Measurements from ENCODE around the gene KRT2. TPM values are rescaled to one million over a fixed set of nuclear protein-coding genes. Genes with fewer than 3 reads are reported as not detected.

KRT2 gene
- total RNA-seq, 1 donor from 2014 or later = not detected

DNA sequence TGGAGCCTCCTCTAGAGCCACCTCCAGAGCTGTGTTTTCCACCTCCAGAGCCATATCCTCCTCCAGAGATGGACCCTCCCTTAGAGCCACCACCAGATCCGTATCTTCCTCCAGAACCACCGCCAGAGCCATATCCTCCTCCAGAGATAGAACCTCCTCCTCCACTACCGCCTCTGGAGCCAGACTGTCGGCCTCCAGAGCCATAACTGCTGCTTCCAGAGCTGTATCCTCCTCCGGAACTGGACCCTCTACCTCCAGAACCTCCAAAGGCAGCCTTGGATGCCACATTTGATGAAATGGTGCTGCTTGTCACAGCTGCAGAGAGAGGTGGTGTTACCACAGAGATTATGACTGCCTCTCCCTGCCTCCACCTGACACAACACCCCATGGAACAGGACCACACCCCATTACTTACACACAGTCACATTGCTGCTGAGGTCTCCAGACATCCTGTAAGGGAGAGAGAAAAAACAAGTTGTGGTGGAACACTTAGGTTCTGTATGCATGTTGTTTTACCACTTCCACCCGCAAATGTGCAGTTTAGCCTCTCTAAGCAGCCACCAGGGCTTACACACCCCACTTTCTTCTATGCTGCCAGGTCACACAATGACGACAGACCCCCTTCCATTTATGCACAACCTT lies 6.8 kb downstream of the KRT2 start:
- no peaks in the 10 kb centered on the region for H3K9me3 Mint-ChIP-seq (ENCODE audit: unreplicated experiment)
- no peak overlapping the region for H3K4me3 Mint-ChIP-seq (ENCODE audit: unreplicated experiment)
- H3K36me3 Mint-ChIP-seq (ENCODE audit: unreplicated experiment) = no peaks in the 10 kb centered on the region
- H3K27ac Mint-ChIP-seq (ENCODE audit: unreplicated experiment) = no peak overlapping the region
- peak; percentile 76 for DNase-seq (ENCODE audit: extremely low spot score, unreplicated experiment)
- no peaks in the 10 kb centered on the region for H3K4me1 Mint-ChIP-seq (ENCODE audit: unreplicated experiment)
- TF ChIP-seq, protein P1, sequence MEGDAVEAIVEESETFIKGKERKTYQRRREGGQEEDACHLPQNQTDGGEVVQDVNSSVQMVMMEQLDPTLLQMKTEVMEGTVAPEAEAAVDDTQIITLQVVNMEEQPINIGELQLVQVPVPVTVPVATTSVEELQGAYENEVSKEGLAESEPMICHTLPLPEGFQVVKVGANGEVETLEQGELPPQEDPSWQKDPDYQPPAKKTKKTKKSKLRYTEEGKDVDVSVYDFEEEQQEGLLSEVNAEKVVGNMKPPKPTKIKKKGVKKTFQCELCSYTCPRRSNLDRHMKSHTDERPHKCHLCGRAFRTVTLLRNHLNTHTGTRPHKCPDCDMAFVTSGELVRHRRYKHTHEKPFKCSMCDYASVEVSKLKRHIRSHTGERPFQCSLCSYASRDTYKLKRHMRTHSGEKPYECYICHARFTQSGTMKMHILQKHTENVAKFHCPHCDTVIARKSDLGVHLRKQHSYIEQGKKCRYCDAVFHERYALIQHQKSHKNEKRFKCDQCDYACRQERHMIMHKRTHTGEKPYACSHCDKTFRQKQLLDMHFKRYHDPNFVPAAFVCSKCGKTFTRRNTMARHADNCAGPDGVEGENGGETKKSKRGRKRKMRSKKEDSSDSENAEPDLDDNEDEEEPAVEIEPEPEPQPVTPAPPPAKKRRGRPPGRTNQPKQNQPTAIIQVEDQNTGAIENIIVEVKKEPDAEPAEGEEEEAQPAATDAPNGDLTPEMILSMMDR (IDR thresholded peaks at IDR 0.05) = no peak
- H3K27me3 Mint-ChIP-seq (ENCODE audit: unreplicated experiment) = peaks cover 56% of the 10 kb centered on the region

DNA sequence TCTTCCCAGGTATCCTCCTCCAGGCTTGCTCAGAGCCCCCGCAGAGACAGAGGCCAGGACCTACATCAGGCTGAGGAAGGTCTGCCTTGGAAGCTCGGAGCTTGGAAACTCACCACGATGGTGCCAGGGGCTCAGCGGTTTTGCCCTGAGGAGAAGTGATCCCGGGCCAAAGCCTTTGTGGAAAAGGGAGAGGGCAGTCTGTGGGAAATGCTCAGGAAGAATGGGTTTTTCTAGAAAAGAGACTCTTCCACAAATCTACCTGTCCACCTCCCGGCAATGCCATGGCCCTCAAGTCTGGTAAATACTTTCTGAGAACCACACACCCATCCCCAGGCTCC lies 8.0 kb downstream of the KRT2 start:
- DNase-seq (ENCODE audit: extremely low spot score, unreplicated experiment) = peak; percentile 77
- Mint-ChIP-seq H3K27me3 (ENCODE audit: unreplicated experiment) (peaks cover 55% of the 10 kb centered on the region), H3K36me3 (ENCODE audit: unreplicated experiment) (no peaks in the 10 kb centered on the region), H3K4me1 (ENCODE audit: unreplicated experiment) (no peaks in the 10 kb centered on the region), H3K27ac (ENCODE audit: unreplicated experiment) (no peak overlapping the region), H3K4me3 (ENCODE audit: unreplicated experiment) (no peak overlapping the region), H3K9me3 (ENCODE audit: unreplicated experiment) (no peaks in the 10 kb centered on the region)
- TF ChIP-seq, protein P1 (IDR thresholded peaks at IDR 0.05) = no peak

DNA sequence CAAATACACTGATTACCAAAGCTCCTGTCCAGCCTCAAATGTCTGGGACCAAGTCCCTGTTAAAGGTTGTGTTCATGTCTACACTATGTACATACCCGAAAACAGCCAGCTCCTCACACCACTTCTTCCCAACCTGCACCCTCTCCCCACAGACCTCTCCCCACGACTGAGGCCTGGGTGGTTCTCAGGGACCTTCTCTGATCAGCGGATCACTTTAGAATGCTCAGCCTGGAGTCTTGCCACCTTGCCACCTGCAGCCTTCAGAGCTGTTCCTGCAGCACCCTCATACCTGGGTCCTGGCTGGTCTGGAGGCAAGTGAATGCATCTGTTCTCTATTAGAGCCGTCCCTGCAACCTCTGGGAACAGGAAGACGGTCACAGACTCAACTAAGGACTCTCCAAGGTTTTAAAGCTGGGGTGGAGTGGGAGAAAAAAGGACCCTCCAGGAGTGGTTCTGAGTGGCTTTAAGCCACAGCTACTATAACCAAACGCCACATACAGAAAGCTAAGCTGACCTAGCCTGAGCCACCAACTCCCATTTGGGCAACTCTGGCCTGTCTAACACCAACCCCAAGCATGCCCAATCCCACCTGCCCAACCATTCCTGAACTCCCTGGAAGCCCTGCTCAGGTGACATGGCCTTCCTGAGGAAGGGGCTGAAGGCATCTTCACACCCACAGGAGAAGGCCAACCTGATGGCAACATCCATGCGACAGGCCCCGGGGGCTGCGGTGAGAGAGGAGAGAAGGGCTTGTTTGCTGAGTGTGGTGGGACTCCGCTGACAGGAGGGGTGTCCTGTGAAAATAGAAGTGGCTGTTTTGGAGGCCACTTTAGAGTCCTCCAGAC lies 8.6 kb downstream of the KRT2 start:
- H3K9me3 Mint-ChIP-seq (ENCODE audit: unreplicated experiment) = no peaks in the 10 kb centered on the region
- no peak overlapping the region for H3K4me3 Mint-ChIP-seq (ENCODE audit: unreplicated experiment)
- no peaks in the 10 kb centered on the region for H3K36me3 Mint-ChIP-seq (ENCODE audit: unreplicated experiment)
- no peaks in the 10 kb centered on the region for H3K4me1 Mint-ChIP-seq (ENCODE audit: unreplicated experiment)
- peak; percentile 73 for DNase-seq (ENCODE audit: extremely low spot score, unreplicated experiment)
- no peak overlapping the region for H3K27ac Mint-ChIP-seq (ENCODE audit: unreplicated experiment)
- TF ChIP-seq, protein P1 (IDR thresholded peaks at IDR 0.05) = no peak
- peaks cover 60% of the 10 kb centered on the region for H3K27me3 Mint-ChIP-seq (ENCODE audit: unreplicated experiment)

DNA sequence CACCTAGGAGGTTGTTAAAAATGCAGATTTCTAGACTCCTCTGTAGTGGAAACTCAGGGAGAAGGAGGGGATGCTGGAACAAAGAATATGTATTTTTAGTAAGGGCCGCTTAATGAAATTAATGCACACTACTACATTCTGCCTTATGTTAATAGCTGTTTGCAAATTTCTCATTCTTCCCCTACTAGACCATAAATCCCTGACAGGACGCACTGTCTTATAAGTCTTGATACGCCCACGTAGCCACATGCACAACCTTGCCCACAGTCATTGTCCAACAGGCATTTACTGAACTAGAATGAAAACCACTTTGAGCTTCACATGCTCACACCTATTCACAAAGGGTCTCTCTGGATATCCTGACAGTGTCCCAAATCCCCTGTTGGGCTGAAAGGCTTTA lies 10.5 kb downstream of the KRT2 start:
- Mint-ChIP-seq H3K27me3 (ENCODE audit: unreplicated experiment) (peaks cover 69% of the 10 kb centered on the region), H3K27ac (ENCODE audit: unreplicated experiment) (no peak overlapping the region), H3K4me1 (ENCODE audit: unreplicated experiment) (no peaks in the 10 kb centered on the region), H3K9me3 (ENCODE audit: unreplicated experiment) (no peaks in the 10 kb centered on the region), H3K36me3 (ENCODE audit: unreplicated experiment) (no peaks in the 10 kb centered on the region), H3K4me3 (ENCODE audit: unreplicated experiment) (no peak overlapping the region)
- TF ChIP-seq, protein P1 (IDR thresholded peaks at IDR 0.05) = no peak
- peak; percentile 34 for DNase-seq (ENCODE audit: extremely low spot score, unreplicated experiment)

DNA sequence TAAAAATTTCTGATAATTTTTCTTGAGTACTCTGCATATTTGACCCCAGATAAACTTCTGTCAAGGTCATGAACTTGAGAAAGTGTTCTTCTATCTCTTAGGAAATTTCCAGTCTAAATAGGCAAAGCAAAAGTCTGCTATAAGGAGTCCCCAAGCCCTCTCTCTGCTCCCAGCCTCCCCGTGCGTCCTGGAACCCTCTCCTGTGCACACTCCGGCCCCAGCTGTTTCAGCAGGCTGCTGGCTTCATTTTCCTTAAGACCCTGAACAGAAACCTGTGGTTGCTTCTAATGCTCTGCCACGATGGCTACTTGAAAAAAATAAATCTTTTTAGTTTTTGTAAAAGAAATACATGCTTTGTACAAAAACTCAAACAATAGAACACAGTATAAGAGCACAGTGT lies 14.7 kb downstream of the KRT2 start:
- Mint-ChIP-seq H3K27me3 (ENCODE audit: unreplicated experiment) (peaks cover 59% of the 10 kb centered on the region), H3K4me1 (ENCODE audit: unreplicated experiment) (no peaks in the 10 kb centered on the region), H3K4me3 (ENCODE audit: unreplicated experiment) (no peak overlapping the region), H3K9me3 (ENCODE audit: unreplicated experiment) (no peaks in the 10 kb centered on the region), H3K36me3 (ENCODE audit: unreplicated experiment) (no peaks in the 10 kb centered on the region), H3K27ac (ENCODE audit: unreplicated experiment) (no peak overlapping the region)
- TF ChIP-seq, protein P1 (IDR thresholded peaks at IDR 0.05) = no peak
- DNase-seq (ENCODE audit: extremely low spot score, unreplicated experiment) = peak; percentile 51
